ENCODE measurements around the gene SMIM24. TPM values are rescaled to one million over a fixed set of nuclear protein-coding genes. Genes with fewer than 3 reads are reported as not detected.
A peak's percentile ranks its signal among the peaks of the same experiment; 100 is the strongest.

The SMIM24 gene
- total and polyA plus RNA-seq, 10 of the 15 experiments (the other 5 are each of a cell fraction or from before 2014, with no cell fraction given), result 0.14 to 0.44 (median 0.23) TPM; not detected in 4

DNA sequence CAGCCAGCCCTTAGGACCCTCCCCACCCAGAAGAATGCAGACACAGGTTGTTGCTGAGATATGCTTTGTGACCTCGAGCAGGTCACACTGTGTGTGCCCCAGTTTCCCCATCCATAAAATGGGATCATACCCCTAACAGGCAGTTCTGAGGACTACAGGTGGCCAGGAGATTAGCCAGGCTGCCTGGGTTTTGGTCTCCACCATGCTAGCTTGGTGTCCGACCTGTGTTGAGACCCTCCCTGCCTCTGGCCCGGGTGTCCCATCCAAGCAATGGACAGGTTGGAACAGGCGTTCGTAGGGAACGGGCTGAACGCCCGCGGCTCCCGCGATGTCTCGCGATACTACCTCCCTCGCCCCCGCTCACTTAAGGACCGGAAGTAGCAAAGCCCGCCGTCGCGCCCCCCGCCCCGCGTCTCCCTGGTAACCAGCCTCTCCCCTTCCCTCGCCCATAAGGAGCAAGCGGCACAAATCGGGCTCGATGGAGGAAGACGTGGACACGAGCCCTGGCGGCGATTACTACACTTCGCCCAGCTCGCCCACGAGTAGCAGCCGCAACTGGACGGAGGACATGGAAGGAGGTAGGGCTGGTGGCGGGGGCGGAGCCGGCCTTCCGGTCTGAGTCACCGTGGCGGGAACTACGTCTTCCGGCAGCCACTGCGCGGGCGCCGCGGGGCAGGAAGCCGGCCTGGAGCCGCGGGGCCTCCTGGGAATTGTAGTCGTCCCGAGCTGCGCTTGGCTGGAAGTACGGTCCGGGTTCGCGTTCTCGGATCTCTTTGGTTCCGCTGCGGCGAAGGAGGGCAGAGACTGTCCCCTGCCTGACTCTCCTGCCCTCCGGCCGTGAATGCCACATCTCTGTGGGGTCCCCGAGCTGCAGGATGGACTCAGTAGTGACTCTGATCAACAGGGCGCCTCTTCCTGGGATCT, 45.4 kb downstream of the SMIM24 start (continued):
- TF ChIP-seq EP300 (IDR thresholded peaks at IDR 0.05; ENCODE audit: borderline replicate concordance in 1 of 2, control insufficient read depth in 1 of 2, low read depth in 2 of 2, low read length in 2 of 2) (no peak), BCL11A (IDR thresholded peaks at IDR 0.05; ENCODE audit: low read depth, low read length) (no peak), NBN (IDR thresholded peaks at IDR 0.05) (peak; percentile 76), HCFC1 (IDR thresholded peaks at IDR 0.05; ENCODE audit: low read length) (peak; percentile 99), IRF4 (IDR thresholded peaks at IDR 0.05; ENCODE audit: low read depth, low read length) (peak; percentile 68; the same call in 1 of the 2 replicates), POLR2AphosphoS5 (IDR thresholded peaks at IDR 0.05; ENCODE audit: low read length) (peak; percentile 78), HDGF (IDR thresholded peaks at IDR 0.05) (peak; percentile 90; the same call in 1 of the 2 replicates), EGR1 (IDR thresholded peaks at IDR 0.05; ENCODE audit: borderline replicate concordance in 1 of 2, low read depth in 2 of 2, low read length in 2 of 2) (peak in 1 of 2 experiments; percentile 91; a peak in 2 of 3 replicates), GABPA (IDR thresholded peaks at IDR 0.05; ENCODE audit: low read depth) (peak; percentile 95), IKZF1 (conservative IDR thresholded peaks at IDR 0.05) (peak; percentile 99), CREB1 (IDR thresholded peaks at IDR 0.05; ENCODE audit: low read depth) (peak; percentile 82)
- TF ChIP-seq, protein P1, sequence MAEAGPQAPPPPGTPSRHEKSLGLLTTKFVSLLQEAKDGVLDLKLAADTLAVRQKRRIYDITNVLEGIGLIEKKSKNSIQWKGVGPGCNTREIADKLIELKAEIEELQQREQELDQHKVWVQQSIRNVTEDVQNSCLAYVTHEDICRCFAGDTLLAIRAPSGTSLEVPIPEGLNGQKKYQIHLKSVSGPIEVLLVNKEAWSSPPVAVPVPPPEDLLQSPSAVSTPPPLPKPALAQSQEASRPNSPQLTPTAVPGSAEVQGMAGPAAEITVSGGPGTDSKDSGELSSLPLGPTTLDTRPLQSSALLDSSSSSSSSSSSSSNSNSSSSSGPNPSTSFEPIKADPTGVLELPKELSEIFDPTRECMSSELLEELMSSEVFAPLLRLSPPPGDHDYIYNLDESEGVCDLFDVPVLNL (IDR thresholded peaks at IDR 0.05; ENCODE audit: low read depth, low read length), result peak; percentile 60; the same call in 1 of the 2 replicates
- TF ChIP-seq, protein P2, sequence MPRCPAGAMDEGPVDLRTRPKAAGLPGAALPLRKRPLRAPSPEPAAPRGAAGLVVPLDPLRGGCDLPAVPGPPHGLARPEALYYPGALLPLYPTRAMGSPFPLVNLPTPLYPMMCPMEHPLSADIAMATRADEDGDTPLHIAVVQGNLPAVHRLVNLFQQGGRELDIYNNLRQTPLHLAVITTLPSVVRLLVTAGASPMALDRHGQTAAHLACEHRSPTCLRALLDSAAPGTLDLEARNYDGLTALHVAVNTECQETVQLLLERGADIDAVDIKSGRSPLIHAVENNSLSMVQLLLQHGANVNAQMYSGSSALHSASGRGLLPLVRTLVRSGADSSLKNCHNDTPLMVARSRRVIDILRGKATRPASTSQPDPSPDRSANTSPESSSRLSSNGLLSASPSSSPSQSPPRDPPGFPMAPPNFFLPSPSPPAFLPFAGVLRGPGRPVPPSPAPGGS (IDR thresholded peaks at IDR 0.05; ENCODE audit: borderline replicate concordance, insufficient read depth, low read depth, low read length, poor library complexity, severe bottlenecking), result no peak
- TF ChIP-seq, protein P3, sequence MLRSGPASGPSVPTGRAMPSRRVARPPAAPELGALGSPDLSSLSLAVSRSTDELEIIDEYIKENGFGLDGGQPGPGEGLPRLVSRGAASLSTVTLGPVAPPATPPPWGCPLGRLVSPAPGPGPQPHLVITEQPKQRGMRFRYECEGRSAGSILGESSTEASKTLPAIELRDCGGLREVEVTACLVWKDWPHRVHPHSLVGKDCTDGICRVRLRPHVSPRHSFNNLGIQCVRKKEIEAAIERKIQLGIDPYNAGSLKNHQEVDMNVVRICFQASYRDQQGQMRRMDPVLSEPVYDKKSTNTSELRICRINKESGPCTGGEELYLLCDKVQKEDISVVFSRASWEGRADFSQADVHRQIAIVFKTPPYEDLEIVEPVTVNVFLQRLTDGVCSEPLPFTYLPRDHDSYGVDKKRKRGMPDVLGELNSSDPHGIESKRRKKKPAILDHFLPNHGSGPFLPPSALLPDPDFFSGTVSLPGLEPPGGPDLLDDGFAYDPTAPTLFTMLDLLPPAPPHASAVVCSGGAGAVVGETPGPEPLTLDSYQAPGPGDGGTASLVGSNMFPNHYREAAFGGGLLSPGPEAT (IDR thresholded peaks at IDR 0.05; ENCODE audit: low read depth), result peak; percentile 84; the same call in 1 of the 2 replicates
- TF ChIP-seq, protein P4, sequence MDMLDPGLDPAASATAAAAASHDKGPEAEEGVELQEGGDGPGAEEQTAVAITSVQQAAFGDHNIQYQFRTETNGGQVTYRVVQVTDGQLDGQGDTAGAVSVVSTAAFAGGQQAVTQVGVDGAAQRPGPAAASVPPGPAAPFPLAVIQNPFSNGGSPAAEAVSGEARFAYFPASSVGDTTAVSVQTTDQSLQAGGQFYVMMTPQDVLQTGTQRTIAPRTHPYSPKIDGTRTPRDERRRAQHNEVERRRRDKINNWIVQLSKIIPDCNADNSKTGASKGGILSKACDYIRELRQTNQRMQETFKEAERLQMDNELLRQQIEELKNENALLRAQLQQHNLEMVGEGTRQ (IDR thresholded peaks at IDR 0.05; ENCODE audit: borderline replicate concordance, low read depth, low read length), result no peak
- TF ChIP-seq, protein P5, sequence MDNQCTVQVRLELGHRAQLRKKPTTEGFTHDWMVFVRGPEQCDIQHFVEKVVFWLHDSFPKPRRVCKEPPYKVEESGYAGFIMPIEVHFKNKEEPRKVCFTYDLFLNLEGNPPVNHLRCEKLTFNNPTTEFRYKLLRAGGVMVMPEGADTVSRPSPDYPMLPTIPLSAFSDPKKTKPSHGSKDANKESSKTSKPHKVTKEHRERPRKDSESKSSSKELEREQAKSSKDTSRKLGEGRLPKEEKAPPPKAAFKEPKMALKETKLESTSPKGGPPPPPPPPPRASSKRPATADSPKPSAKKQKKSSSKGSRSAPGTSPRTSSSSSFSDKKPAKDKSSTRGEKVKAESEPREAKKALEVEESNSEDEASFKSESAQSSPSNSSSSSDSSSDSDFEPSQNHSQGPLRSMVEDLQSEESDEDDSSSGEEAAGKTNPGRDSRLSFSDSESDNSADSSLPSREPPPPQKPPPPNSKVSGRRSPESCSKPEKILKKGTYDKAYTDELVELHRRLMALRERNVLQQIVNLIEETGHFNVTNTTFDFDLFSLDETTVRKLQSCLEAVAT (IDR thresholded peaks at IDR 0.05), result peak; percentile 25; the same call in 1 of the 2 replicates
- TF ChIP-seq, protein P6, sequence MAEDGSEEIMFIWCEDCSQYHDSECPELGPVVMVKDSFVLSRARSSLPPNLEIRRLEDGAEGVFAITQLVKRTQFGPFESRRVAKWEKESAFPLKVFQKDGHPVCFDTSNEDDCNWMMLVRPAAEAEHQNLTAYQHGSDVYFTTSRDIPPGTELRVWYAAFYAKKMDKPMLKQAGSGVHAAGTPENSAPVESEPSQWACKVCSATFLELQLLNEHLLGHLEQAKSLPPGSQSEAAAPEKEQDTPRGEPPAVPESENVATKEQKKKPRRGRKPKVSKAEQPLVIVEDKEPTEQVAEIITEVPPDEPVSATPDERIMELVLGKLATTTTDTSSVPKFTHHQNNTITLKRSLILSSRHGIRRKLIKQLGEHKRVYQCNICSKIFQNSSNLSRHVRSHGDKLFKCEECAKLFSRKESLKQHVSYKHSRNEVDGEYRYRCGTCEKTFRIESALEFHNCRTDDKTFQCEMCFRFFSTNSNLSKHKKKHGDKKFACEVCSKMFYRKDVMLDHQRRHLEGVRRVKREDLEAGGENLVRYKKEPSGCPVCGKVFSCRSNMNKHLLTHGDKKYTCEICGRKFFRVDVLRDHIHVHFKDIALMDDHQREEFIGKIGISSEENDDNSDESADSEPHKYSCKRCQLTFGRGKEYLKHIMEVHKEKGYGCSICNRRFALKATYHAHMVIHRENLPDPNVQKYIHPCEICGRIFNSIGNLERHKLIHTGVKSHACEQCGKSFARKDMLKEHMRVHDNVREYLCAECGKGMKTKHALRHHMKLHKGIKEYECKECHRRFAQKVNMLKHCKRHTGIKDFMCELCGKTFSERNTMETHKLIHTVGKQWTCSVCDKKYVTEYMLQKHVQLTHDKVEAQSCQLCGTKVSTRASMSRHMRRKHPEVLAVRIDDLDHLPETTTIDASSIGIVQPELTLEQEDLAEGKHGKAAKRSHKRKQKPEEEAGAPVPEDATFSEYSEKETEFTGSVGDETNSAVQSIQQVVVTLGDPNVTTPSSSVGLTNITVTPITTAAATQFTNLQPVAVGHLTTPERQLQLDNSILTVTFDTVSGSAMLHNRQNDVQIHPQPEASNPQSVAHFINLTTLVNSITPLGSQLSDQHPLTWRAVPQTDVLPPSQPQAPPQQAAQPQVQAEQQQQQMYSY (CRISPR knock-in tag; IDR thresholded peaks at IDR 0.05), result no peak
